Heart right ventricle (tissue), 16 donors: Measurements from ENCODE around the gene USP5. TPM values are rescaled to one million over a fixed set of nuclear protein-coding genes. Genes with fewer than 3 reads are reported as not detected.

Experiments used
- ATAC-seq, 8 donors: fragments of 200-7000 bp; cut with Tn5 transposase; one replicate each; pipeline ENCODE4 v1.9.1; 2020; ENCODE audit warnings: mild to moderate bottlenecking in 8 of 8, moderate library complexity in 8 of 8, moderate number of reproducible peaks in 1 of 8
- DNase-seq, 2 donors: peaks; one replicate each; pipeline ENCODE4 v3.0.0-alpha.2; 2020
- H3K27ac ChIP-seq, 10 donors: fragments of 200-600 bp; sonication (generic) in 2 of 10; one replicate each; pipeline versions ENCODE4 v1.5.0 to v1.8.0; 2020 to 2022; ENCODE audit warnings: mild to moderate bottlenecking in 3 of 10
- H3K27me3 ChIP-seq, 7 donors: fragments of 200-600 bp; one replicate each; pipeline ENCODE4 v1.8.0; 2021 to 2022; ENCODE audit warnings: mild to moderate bottlenecking in 2 of 7
- H3K36me3 ChIP-seq, 9 donors: fragments of 200-600 bp; sonication (generic) in 1 of 9; one replicate each; pipeline versions ENCODE4 v1.5.0 to v1.8.0; 2020 to 2022; ENCODE audit warnings: mild to moderate bottlenecking in 2 of 9
- H3K4me1 ChIP-seq, 9 donors: fragments of 200-600 bp; sonication (generic) in 1 of 9; one replicate each; pipeline versions ENCODE4 v1.5.0 to v1.8.0; 2020 to 2022; ENCODE audit warnings: mild to moderate bottlenecking in 4 of 9
- H3K4me3 ChIP-seq, 10 donors: fragments of 200-600 bp; sonication (generic) in 2 of 10; one replicate each; pipeline versions ENCODE4 v1.5.0 to v1.8.0; 2020 to 2022; ENCODE audit warnings: mild to moderate bottlenecking in 7 of 10, moderate library complexity in 2 of 10
- H3K9me3 ChIP-seq, 11 donors: fragments of 200-600 bp in 10 of 11; sonication (generic) in 2 of 11; one replicate each; pipeline versions ENCODE4 v1.5.0 to v1.8.0; 2013 to 2022; ENCODE audit warnings: mild to moderate bottlenecking in 2 of 11, control low read depth in 1 of 11, moderate library complexity in 1 of 11
- CTCF ChIP-seq, 9 donors: fragments of 200-600 bp; sonication (generic) in 2 of 9; IDR thresholded peaks; one replicate each; pipeline versions ENCODE4 v1.5.0 to v1.8.0; 2021 to 2022; ENCODE audit warnings: antibody characterized with exemption in 9 of 9, mild to moderate bottlenecking in 5 of 9, moderate library complexity in 1 of 9
- WGBS, 2 donors: extraction: QIAGEN DNeasy Blood & Tissue Kit; methylation state at CpG; one replicate each; pipeline ENCODE4 v1.1.7; 2013; ENCODE audit warnings: inconsistent platforms in 1 of 2; 5-methylcytosine and 5-hydroxymethylcytosine counted together
- intact Hi-C, 10 donors: fragments of 100-400 bp; cut with DNase I; formaldehyde crosslinking; loops; one replicate each; pipeline versions ENCODE4 v1.11.1 to v1.14.2; 2022
- polyA plus RNA-seq, 2 donors: library from polyadenylated mRNA; stranded (reverse); fragments of 200-250 nt; gene quantifications; one replicate each; pipeline ENCODE4 v1.2.3, GENCODE V29; 2013
- total RNA-seq, 10 donors: library from RNA; stranded (reverse); fragmentation: NEBNext Ultra II Directional in 3 of 10; extraction: Animal tissue kit (Norgen Biotek cat#: 25700) in 3 of 10; gene quantifications; one replicate each; pipeline versions ENCODE4 v1.2.1 to v1.2.4, GENCODE V29; 2021 to 2023
- donor health status: Arrhythmogenic right ventricular cardiomyopathy.
- donor health status: ischemic (EF 13 %, LVEDD 7.1; RV severe dilation, severe dysfunction).
- donor health status: healthy with polysubstance abuse.
- donor health status: DM: no; HTN: yes; CAD: no.
- donor health status: DM: no; HTN: no; CAD: no.
- donor health status: ischemic (EF 25% LVEDD 6.9; RV normal size, moderate dysfunction).
- donor health status: ischemic (EF 25% LVEDD 5.7; RV mildly dilated, moderate dysfunction).
- donor health status: healthy.
- donor health status: DM: yes; HTN: yes; CAD: no.
- donor health status: Ischemic cardiomyopathy.
- donor health status: ischemic (EF 35%, LVEDD 5.7; RV mildly dilated, moderate dysfunction).
- donor health status: nonischemic (EF 11% LVEDD 7.7; RV severe dilation, severe dysfunction).
- donor health status: DM: yes; HTN: yes; CAD: no.
- donor health status: PGD.
- donor health status: ischemic (EF 29% LVEDD 5.4; RV normal size, mild dysfunction).
- donor health status: nonischemic (EF 23%, LVEDD 6.1; RV moderate dilation, normal function).

USP5 gene
- total and polyA plus RNA-seq, 12 donors, result 17.6 to 95.5 (median 73.0) TPM

DNA sequence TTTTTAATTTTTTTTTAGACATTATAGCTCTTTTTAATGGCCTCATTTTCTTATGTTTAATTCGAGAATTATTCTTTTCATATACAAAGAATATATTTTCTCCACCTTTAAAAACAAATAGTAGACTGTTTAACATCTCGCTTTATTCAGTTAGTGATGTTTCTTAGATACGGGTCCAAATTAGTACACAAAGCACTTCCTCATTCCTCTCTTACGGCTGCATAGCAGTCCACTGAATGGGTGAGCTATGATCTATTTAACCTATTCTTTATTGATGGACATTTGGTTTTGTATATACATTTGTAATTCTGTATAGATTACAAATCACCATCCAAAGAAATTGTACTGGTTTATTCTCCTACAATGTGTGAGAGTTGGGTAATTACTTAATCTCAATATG lies 38.6 kb upstream of the USP5 start:
- ATAC-seq (no peak), DNase-seq (no peak)
- TF ChIP-seq CTCF (IDR thresholded peaks at IDR 0.05), result no peak
- intact Hi-C loops, result no loop called here
- Histone ChIP-seq H3K9me3 (no peaks in the 10 kb centered on the region), H3K36me3 (peaks cover 0 to 23% (median 0%) of the 10 kb centered on the region in 9 donors), H3K4me3 (no peak overlapping the region), H3K4me1 (peaks cover 0 to 7% (median 0%) of the 10 kb centered on the region in 9 donors), H3K27me3 (peaks cover 0 to 13% (median 0%) of the 10 kb centered on the region in 7 donors), H3K27ac (no peak overlapping the region)
- 69 to 77% methylated on average over 4 of the region's 4 CpGs for whole genome bisulfite sequencing, 2 donors

GRCh38 chr12:6816598-6816997 lies 35.4 kb upstream of the USP5 start:
- Histone ChIP-seq H3K4me3 (no peak overlapping the region), H3K27me3 (peaks cover 0 to 13% (median 0%) of the 10 kb centered on the region in 7 donors), H3K27ac (no peak overlapping the region), H3K4me1 (peaks cover 0 to 23% (median 5%) of the 10 kb centered on the region in 9 donors), H3K36me3 (peaks cover 0 to 26% (median 0%) of the 10 kb centered on the region in 9 donors), H3K9me3 (no peaks in the 10 kb centered on the region)
- DNase-seq, result no peak
- ATAC-seq, result no peak
- no peak for TF ChIP-seq CTCF (IDR thresholded peaks at IDR 0.05)
- intact Hi-C loops, result no loop called here
- 64 to 75% methylated on average over 3 of the region's 3 CpGs for WGBS, 2 donors

GRCh38 chr12:6817098-6817497 lies 34.9 kb upstream of the USP5 start:
- DNase-seq (no peak), ATAC-seq (no peak)
- Histone ChIP-seq H3K36me3 (peaks cover 0 to 26% (median 0%) of the 10 kb centered on the region in 9 donors), H3K9me3 (no peaks in the 10 kb centered on the region), H3K27me3 (peaks cover 0 to 13% (median 2%) of the 10 kb centered on the region in 7 donors), H3K4me3 (no peak overlapping the region), H3K4me1 (peaks cover 3 to 28% (median 10%) of the 10 kb centered on the region in 9 donors), H3K27ac (no peak overlapping the region)
- 93 to 96% methylated on average over 8 of the region's 8 CpGs for WGBS, 2 donors
- TF ChIP-seq CTCF (IDR thresholded peaks at IDR 0.05), result no peak
- intact Hi-C loops, result no loop called here

DNA sequence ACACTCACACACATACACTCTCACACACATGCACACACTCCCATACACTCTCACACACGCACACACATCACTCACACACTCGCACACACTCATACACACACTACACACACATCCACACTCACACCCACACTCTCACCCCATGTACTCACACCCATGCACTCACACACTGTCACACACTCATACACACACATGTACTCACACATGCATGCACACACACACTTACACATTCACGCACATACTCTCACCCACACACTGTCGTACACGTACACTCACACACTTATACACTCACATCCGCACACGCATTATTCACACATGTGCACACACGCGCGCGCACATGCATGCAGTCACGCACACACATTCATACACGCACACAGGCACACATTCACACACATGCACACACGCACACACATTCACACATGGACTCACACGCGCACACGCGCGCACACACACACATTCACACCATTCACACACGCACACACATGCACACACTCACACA lies 34.2 kb upstream of the USP5 start:
- no peak for TF ChIP-seq CTCF (IDR thresholded peaks at IDR 0.05)
- H3K4me3 ChIP-seq, result no peak overlapping the region
- no peak for DNase-seq
- H3K9me3 ChIP-seq, result no peaks in the 10 kb centered on the region
- H3K36me3 ChIP-seq, result peaks cover 0 to 26% (median 0%) of the 10 kb centered on the region in 9 donors
- 86 to 94% methylated on average over 20 of the region's 20 CpGs for WGBS, 2 donors
- no peak overlapping the region for H3K27ac ChIP-seq
- intact Hi-C loops, result no loop called here
- H3K27me3 ChIP-seq, result peaks cover 0 to 13% (median 4%) of the 10 kb centered on the region in 7 donors
- H3K4me1 ChIP-seq, result peaks cover 3 to 32% (median 16%) of the 10 kb centered on the region in 9 donors
- no peak for ATAC-seq
